SH-SY5Y (cell line): ENCODE measurements around the gene NAB2.

Source experiments
- GATA2 ChIP-seq: IDR thresholded peaks from 2 replicates; pipeline ENCODE4 v1.6.1; 2011; ENCODE audit warnings: mild to moderate bottlenecking, low read depth, low read length
- GATA3 ChIP-seq: IDR thresholded peaks from 2 replicates; pipeline ENCODE4 v1.6.1; 2011; ENCODE audit warnings: low read depth, mild to moderate bottlenecking, low read length, moderate library complexity

NAB2 gene

GRCh38 chr12:57088354-57089270 is at the start of gene NAB2:
Gene NAB2 (plus strand): TSS chr12:57089114. CDS start chr12:57089272, 158 bp downstream.
- TF ChIP-seq GATA3 (no peak), GATA2 (no peak)

GRCh38 chr12:57040211-57040610 is 48.7 kb upstream of the NAB2 start:
- TF ChIP-seq GATA3 (no peak), GATA2 (no peak)

- TF ChIP-seq GATA3 (no peak), GATA2 (no peak)
Observed at GRCh38 chr12:57040750-57041149, 48.2 kb upstream of the NAB2 start.

- TF ChIP-seq GATA2 (no peak), GATA3 (no peak)
Observed at GRCh38 chr12:57042695-57043094, 46.2 kb upstream of the NAB2 start.

- TF ChIP-seq GATA2 = no peak
- no peak for TF ChIP-seq GATA3
Observed at GRCh38 chr12:57044468-57044867, 44.4 kb upstream of the NAB2 start.

GRCh38 chr12:57044889-57045288 is 44.0 kb upstream of the NAB2 start:
- TF ChIP-seq GATA3 (no peak), GATA2 (no peak)

- TF ChIP-seq GATA2 (no peak), GATA3 (no peak)
Observed at GRCh38 chr12:57046086-57046791, 42.7 kb upstream of the NAB2 start.

- TF ChIP-seq GATA3 = no peak
- TF ChIP-seq GATA2 = no peak
Observed at GRCh38 chr12:57046947-57047890, 41.7 kb upstream of the NAB2 start.

GRCh38 chr12:57047981-57048380 is 40.9 kb upstream of the NAB2 start:
- no peak for TF ChIP-seq GATA2

- TF ChIP-seq GATA2 (no peak), GATA3 (no peak)
Observed at GRCh38 chr12:57048423-57049118, 40.3 kb upstream of the NAB2 start.

- TF ChIP-seq GATA3 (no peak), GATA2 (no peak)
Observed at GRCh38 chr12:57049119-57049446, 39.8 kb upstream of the NAB2 start.

- no peak for TF ChIP-seq GATA3
- TF ChIP-seq GATA2 = no peak
Observed at GRCh38 chr12:57049890-57050289, 39.0 kb upstream of the NAB2 start, which contains the start of gene MYO1A. Gene MYO1A (minus strand): TSS chr12:57050129. CDS start chr12:57048323, 1,806 bp downstream.

GRCh38 chr12:57051011-57051410 is 37.9 kb upstream of the NAB2 start:
- TF ChIP-seq GATA2 = no peak
- no peak for TF ChIP-seq GATA3

- TF ChIP-seq GATA3 = no peak
- no peak for TF ChIP-seq GATA2
Observed at GRCh38 chr12:57055824-57056223, 33.1 kb upstream of the NAB2 start.
